SKM-1 (cell line): ENCODE results near the gene PRICKLE1.

Experiments
- DNase-seq: peaks from one replicate; lab custom pipeline; 2025; ENCODE audit not compliant: unreplicated experiment; lab: John Stamatoyannopoulos, UW

Gene PRICKLE1

GRCh38 chr12:42462486-42462885 is 127.1 kb downstream of the PRICKLE1 start:
- no peak for DNase-seq

- no peak for DNase-seq
Observed at GRCh38 chr12:42459336-42459847, 130.2 kb downstream of the PRICKLE1 start.

DNA sequence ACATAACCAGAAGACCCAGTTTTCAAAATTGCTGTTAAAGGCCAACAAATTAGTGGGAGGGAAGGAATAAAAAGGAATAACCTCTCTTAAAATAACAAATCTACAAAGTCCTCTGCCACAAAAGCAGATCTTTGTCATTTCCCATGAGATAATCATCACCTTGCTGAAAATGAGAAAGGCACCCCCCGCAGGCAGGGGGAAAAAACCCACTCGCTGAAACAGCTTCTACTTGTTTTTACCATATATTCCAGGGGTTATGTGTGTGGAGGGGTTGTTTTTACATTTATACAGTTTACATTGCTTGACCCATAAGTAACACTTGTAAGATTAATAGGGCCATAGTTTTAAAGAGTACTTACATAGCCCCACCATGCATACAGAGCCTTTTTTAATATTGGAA is 131.0 kb downstream of the PRICKLE1 start:
- no peak for DNase-seq

DNA sequence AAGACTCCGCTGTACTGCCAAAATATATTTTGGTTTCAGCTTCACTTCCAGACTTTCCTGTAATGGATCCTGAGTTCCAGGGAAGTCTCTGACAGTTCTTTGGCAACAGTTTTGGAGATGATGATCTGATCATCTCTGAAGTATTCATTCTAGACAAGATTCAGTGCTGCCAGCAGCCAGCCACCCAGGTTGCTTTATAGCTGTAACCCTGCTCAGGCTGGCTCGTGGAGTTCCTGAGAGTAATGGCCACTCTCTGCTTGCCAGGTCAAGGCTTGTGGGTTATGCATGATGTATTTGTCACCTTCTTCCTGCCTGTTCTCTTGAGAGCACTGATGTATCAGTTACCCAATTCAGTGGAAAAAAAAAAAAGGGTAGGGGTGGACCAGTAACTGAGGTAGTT is 139.3 kb downstream of the PRICKLE1 start:
- DNase-seq = no peak

- no peak for DNase-seq
Observed at GRCh38 chr12:42448841-42449240, 140.7 kb downstream of the PRICKLE1 start.

GRCh38 chr12:42447371-42447786 is 142.2 kb downstream of the PRICKLE1 start:
- no peak for DNase-seq

GRCh38 chr12:42446761-42447160 is 142.8 kb downstream of the PRICKLE1 start:
- DNase-seq = no peak

GRCh38 chr12:42445891-42446290 is 143.7 kb downstream of the PRICKLE1 start:
- no peak for DNase-seq

- DNase-seq = no peak
Observed at GRCh38 chr12:42444192-42444943, 145.2 kb downstream of the PRICKLE1 start.

GRCh38 chr12:42442888-42443287 is 146.7 kb downstream of the PRICKLE1 start:
- no peak for DNase-seq

DNA sequence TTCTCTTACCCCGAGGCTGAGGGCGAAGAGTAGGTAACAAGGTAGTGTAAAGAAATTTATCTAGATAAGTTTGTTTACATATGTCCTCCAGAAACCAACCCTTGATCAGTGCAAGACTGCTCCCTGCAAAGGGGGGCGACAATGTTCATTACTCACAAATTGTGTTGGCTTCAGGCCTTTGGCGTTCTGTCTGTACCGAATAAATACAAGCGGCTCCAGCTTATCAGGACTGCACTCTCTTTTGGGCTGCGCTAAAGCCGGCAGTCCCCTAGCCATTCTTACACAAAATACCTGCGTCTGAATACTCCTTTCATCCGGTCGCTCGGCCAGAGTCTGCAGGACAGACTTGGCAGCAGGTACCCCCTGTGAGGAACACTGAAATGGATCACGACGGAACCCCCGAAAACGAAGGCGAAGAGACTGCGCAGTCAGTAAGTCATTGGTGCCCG is 147.2 kb downstream of the PRICKLE1 start:
- no peak for DNase-seq

- DNase-seq = no peak
Observed at GRCh38 chr12:42440608-42441007, 148.9 kb downstream of the PRICKLE1 start.

DNA sequence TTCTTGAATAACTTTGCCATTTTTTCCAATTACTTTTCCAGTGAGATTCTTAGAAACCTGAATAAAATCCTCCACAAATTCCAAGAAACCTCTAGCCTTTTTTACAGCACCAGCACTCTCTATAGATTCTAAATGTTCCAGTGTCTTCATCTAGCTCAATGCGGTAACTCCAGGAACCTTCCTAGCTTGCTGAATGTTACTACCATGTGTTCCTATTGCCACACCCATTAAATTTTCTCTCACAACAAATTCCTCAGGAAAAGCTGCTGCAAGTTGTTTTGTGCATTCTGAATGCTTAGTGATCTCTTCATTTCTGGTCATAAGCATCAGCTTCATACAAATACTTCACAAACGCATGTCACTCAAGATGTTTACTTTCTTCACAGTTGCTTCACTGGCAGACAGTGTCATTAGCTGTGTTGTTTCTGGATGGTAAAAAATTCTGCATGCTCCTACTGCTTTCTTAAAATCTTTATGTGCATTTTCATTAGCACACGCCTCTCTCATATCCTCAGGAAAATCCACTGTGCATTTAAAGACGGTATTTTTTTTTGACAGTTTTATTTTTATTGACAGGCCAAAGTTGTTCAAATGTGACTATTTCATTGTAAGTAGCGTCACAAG is 156.9 kb downstream of the PRICKLE1 start:
- DNase-seq = no peak

DNA sequence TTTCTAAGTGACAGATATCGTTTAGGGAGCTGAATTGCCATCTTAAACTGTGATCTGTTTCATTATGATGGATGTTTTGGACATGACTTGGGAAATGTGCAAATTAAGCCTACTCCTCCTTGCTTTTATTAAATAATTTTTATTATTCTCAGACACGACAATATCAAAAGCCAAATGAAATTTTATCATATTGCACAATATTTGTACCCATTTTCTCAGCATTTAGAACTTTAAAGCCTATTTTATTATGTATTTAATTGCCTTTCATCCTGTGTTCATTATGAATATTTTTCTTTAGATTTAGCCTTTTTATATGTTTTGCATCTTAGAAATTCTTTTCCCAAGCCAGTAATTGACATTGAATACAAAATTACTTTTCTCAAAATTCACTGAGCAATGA is 160.7 kb downstream of the PRICKLE1 start:
- DNase-seq = no peak

- no peak for DNase-seq
Observed at GRCh38 chr12:42426746-42427145, 162.8 kb downstream of the PRICKLE1 start.

DNA sequence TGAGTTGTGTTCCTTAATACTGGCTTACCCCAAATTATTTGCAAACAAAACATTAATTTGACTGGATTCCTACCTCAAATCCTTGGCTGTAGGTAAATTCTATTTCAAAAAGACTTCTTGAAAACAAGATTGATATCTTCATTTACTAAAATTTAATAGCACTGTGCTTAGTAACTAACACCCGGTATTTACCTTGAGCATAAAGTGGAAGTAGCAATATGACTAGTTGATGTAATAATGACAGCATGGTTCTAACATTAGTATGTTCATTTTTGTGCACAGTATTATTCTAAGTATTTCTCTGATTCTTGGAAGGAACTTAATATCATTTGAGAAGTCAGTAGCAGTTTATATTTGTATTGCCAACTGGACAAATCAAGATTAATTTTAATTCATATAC is 166.8 kb downstream of the PRICKLE1 start:
- no peak for DNase-seq

DNA sequence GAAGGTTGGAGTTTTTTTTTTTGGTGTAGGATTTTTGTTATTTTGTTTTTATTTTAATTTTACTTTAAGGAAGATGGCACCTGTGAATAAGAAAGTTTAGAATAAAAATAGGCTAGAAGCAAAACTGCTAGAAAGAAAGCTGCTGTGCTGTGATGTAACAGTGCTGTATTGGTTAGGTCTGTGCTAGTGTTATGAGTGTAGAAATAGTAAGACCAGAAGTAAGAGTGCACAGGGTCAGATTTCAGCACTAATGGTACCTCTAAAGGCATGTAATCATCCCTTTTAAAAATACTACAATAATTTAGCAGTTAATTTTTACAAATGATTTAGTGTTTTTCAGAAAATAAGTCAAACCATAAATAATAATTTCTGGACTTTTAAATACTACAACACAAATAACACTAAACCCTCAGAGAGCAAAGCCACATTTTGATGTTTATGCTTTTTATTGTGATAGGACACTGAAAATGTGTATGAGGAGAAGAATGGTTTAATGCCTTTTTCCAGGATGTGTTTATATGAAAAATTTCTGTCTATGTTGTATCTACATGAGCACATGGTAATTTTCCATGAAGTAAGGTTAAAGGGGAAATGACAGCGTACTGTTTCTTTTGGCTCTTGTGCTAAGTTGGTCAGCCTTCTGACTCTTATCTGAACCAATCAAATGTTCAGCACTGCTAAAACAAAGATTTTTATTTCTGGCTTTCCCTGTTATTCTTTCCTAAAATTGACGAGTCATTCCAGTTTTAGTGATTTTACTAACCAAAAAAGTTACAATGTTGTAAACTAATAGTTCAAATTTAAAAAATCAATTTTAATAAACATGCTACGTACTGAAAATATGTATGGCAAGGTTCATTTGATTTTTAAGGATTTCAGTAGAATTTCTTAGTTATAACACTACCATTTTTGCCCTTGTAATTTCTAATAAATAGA is 167.4 kb downstream of the PRICKLE1 start:
- no peak for DNase-seq

- no peak for DNase-seq
Observed at GRCh38 chr12:42420395-42420794, 169.2 kb downstream of the PRICKLE1 start.

GRCh38 chr12:42410340-42410739 is 179.2 kb downstream of the PRICKLE1 start:
- no peak for DNase-seq

DNA sequence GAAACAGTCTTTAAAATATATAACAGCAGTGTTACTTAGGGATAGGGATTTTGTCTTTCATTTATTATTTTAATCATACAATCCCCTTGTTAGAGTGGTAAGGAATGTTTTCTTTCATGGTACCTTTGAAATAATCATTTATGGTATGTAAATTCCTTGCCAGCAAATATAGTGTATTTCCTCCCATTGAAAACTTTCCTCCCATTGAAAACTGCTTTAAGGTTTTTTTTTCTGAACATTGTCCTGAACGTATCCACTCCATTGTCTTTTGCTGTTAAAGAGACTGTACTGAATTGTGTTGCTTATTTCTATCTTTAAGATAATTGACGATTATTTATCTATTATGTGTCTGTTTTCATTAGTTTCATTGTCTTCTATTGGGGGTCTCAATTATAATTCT is 180.1 kb downstream of the PRICKLE1 start:
- no peak for DNase-seq

GRCh38 chr12:42407306-42407705 is 182.2 kb downstream of the PRICKLE1 start:
- no peak for DNase-seq
